K562 (cell line): ENCODE measurements around the gene DAB1.

Source experiments
- ATF2 ChIP-seq: sonication (generic); formaldehyde crosslinking; IDR thresholded peaks from 2 replicates; pipeline ENCODE4 v1.8.1; 2022; ENCODE audit warnings: missing genetic modification reagents
- CTCF ChIP-seq, 3 experiments: IDR thresholded peaks in 2 of 3; conservative IDR thresholded peaks in 1 of 3; 2 replicates each; pipeline ENCODE4 v1.5.1; 2011 to 2012; ENCODE audit warnings: low read length in 3 of 3, mild to moderate bottlenecking in 3 of 3, control low read depth in 2 of 3, improper control_type of control experiment in 1 of 3, inconsistent platforms in 1 of 3, low read depth in 1 of 3, mixed read lengths in 1 of 3, moderate library complexity in 1 of 3; ENCODE audit not compliant: insufficient read depth in 2 of 3
- ELF4 ChIP-seq: fragments of 450-650 bp; formaldehyde crosslinking; IDR thresholded peaks from 2 replicates; pipeline ENCODE4 v1.4.0; 2022; ENCODE audit warnings: missing genetic modification characterization
- FOSL1 ChIP-seq: fragments of 200-800 bp; sonication (Bioruptor generic); conservative IDR thresholded peaks from 2 replicates; pipeline ENCODE4 v1.6.1; 2016; ENCODE audit warnings: missing genetic modification characterization, missing compliant biosample characterization
- HIVEP1 ChIP-seq: fragments of 250-450 bp; sonication (Bioruptor Pico); IDR thresholded peaks from 2 replicates; pipeline ENCODE4 v1.4.0; 2020; ENCODE audit warnings: mild to moderate bottlenecking
- PBX2 ChIP-seq, 2 experiments: IDR thresholded peaks in 1 of 2; conservative IDR thresholded peaks in 1 of 2; 2 replicates each; pipeline ENCODE4 v1.6.1; 2016; ENCODE audit warnings: low read depth in 2 of 2, mild to moderate bottlenecking in 1 of 2, missing compliant biosample characterization in 1 of 2, missing genetic modification characterization in 1 of 2, moderate library complexity in 1 of 2
- RFX5 ChIP-seq: IDR thresholded peaks from 2 replicates; pipeline ENCODE4 v1.6.1; 2011; ENCODE audit warnings: low read depth, mild to moderate bottlenecking, improper control_type of control experiment, low read length
- TCFL5 ChIP-seq: fragments of 250-450 bp; sonication (Bioruptor Pico); conservative IDR thresholded peaks from 2 replicates; pipeline ENCODE4 v1.6.1; 2021; ENCODE audit warnings: mild to moderate bottlenecking, moderate library complexity, matching md5 sums

GRCh38 chr1:57088653-57089052, 335.2 kb downstream of the DAB1 start:
- TF ChIP-seq ATF2 (CRISPR knock-in tag) (no peak), CTCF (IDR thresholded peaks at IDR 0.05 in 2 of 3, conservative IDR thresholded peaks at IDR 0.05 in 1 of 3; ENCODE audit: insufficient read depth in 2 of 3, low read depth in 1 of 3, low read length in 3 of 3) (no peak), HIVEP1 (CRISPR knock-in tag) (no peak), RFX5 (no peak), TCFL5 (CRISPR knock-in tag) (no peak), PBX2 (CRISPR knock-in tag; IDR thresholded peaks at IDR 0.05; ENCODE audit: low read depth) (no peak), PBX2 (tag; conservative IDR thresholded peaks at IDR 0.05; ENCODE audit: low read depth) (no peak), ELF4 (no peak), FOSL1 (no peak)
